Measurements from ENCODE around the gene FGG.

FGG gene

GRCh38 chr4:154564311-154564710, 48.1 kb downstream of the FGG start:
- Histone ChIP-seq H3K27ac (ENCODE audit: extremely low read depth, low read depth, low read length) (no peak overlapping the region), H3K9me3 (ENCODE audit: control insufficient read depth, insufficient read depth, low read depth, low read length) (no peaks in the 10 kb centered on the region), H3K4me1 (ENCODE audit: control insufficient read depth, insufficient read depth, low read length) (no peaks in the 10 kb centered on the region), H3K36me3 (ENCODE audit: control insufficient read depth in 2 of 2, insufficient read depth in 1 of 2, low read length in 2 of 2) (no peaks in the 10 kb centered on the region), H3K4me3 (ENCODE audit: low read depth, low read length) (no peak overlapping the region)
- no peak for TF ChIP-seq PRDM6 (tag by site-specific recombination; IDR thresholded peaks at IDR 0.05)
- no peak for TF ChIP-seq KLF1 (tag by site-specific recombination; IDR thresholded peaks at IDR 0.05)
- no peak for TF ChIP-seq HOXC10 (CRISPR knock-in tag; IDR thresholded peaks at IDR 0.05)
- ChIA-PET POLR2A (no interaction called here), CTCF (interaction anchor here (0.7 kb wide), 1 partner anchor 45 kb away, joined by 4 read pairs; no protein-coding TSS in a partner anchor)

- H3K9me3 ChIP-seq (ENCODE audit: control insufficient read depth, insufficient read depth, low read depth, low read length) = no peaks in the 10 kb centered on the region
- H3K4me1 ChIP-seq (ENCODE audit: control insufficient read depth, insufficient read depth, low read length) = no peaks in the 10 kb centered on the region
- no peak within 1 kb of the TSS for H3K27ac ChIP-seq (ENCODE audit: extremely low read depth, low read depth, low read length)
- ChIA-PET POLR2A (no interaction called here), CTCF (interaction anchor here (1.6 to 15.4 kb wide), 4 partner anchors 10 to 75 kb away, joined by 3 to 429 read pairs (median 4); partner anchors contain the start of genes FGG and PLRG1)
- no peaks in the 10 kb centered on the region for H3K36me3 ChIP-seq (ENCODE audit: control insufficient read depth in 2 of 2, insufficient read depth in 1 of 2, low read length in 2 of 2)
- no peak within 1 kb of the TSS for H3K4me3 ChIP-seq (ENCODE audit: low read depth, low read length)
- TF ChIP-seq SP2 (tag by site-specific recombination; IDR thresholded peaks at IDR 0.05) (no peak), ZNF596 (tag by site-specific recombination; IDR thresholded peaks at IDR 0.05) (no peak), MEIS1 (CRISPR knock-in tag; IDR thresholded peaks at IDR 0.05; ENCODE audit: borderline replicate concordance) (no peak), ZNF202 (tag by site-specific recombination; IDR thresholded peaks at IDR 0.05; ENCODE audit: borderline replicate concordance) (no peak), ZBTB7A (tag by site-specific recombination; IDR thresholded peaks at IDR 0.05; ENCODE audit: low read depth) (no peak), ZNF501 (tag by site-specific recombination; IDR thresholded peaks at IDR 0.05) (no peak), ZNF660 (tag by site-specific recombination; IDR thresholded peaks at IDR 0.05) (no peak), ZNF311 (tag by site-specific recombination; IDR thresholded peaks at IDR 0.05; ENCODE audit: borderline replicate concordance) (no peak), ZNF121 (tag by site-specific recombination; IDR thresholded peaks at IDR 0.05) (no peak), ZBTB44 (tag by site-specific recombination; IDR thresholded peaks at IDR 0.05) (no peak), ZNF350 (tag by site-specific recombination; IDR thresholded peaks at IDR 0.05) (no peak), KLF7 (tag by site-specific recombination; IDR thresholded peaks at IDR 0.05; ENCODE audit: borderline replicate concordance) (no peak), BCL11B (tag by site-specific recombination; IDR thresholded peaks at IDR 0.05; ENCODE audit: low read depth) (no peak), ZNF2 (tag by site-specific recombination; IDR thresholded peaks at IDR 0.05) (no peak), ZNF785 (tag by site-specific recombination; IDR thresholded peaks at IDR 0.05) (no peak), ZNF248 (tag by site-specific recombination; IDR thresholded peaks at IDR 0.05) (no peak), ZBTB11 (tag by site-specific recombination; conservative IDR thresholded peaks at IDR 0.05; ENCODE audit: low read depth) (no peak)
- TF ChIP-seq, protein P1, sequence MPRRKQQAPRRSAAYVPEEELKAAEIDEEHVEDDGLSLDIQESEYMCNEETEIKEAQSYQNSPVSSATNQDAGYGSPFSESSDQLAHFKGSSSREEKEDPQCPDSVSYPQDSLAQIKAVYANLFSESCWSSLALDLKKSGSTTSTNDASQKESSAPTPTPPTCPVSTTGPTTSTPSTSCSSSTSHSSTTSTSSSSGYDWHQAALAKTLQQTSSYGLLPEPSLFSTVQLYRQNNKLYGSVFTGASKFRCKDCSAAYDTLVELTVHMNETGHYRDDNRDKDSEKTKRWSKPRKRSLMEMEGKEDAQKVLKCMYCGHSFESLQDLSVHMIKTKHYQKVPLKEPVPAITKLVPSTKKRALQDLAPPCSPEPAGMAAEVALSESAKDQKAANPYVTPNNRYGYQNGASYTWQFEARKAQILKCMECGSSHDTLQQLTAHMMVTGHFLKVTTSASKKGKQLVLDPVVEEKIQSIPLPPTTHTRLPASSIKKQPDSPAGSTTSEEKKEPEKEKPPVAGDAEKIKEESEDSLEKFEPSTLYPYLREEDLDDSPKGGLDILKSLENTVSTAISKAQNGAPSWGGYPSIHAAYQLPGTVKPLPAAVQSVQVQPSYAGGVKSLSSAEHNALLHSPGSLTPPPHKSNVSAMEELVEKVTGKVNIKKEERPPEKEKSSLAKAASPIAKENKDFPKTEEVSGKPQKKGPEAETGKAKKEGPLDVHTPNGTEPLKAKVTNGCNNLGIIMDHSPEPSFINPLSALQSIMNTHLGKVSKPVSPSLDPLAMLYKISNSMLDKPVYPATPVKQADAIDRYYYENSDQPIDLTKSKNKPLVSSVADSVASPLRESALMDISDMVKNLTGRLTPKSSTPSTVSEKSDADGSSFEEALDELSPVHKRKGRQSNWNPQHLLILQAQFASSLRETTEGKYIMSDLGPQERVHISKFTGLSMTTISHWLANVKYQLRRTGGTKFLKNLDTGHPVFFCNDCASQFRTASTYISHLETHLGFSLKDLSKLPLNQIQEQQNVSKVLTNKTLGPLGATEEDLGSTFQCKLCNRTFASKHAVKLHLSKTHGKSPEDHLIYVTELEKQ (tag by site-specific recombination; IDR thresholded peaks at IDR 0.05; ENCODE audit: borderline replicate concordance) = no peak
- TF ChIP-seq, protein P2, sequence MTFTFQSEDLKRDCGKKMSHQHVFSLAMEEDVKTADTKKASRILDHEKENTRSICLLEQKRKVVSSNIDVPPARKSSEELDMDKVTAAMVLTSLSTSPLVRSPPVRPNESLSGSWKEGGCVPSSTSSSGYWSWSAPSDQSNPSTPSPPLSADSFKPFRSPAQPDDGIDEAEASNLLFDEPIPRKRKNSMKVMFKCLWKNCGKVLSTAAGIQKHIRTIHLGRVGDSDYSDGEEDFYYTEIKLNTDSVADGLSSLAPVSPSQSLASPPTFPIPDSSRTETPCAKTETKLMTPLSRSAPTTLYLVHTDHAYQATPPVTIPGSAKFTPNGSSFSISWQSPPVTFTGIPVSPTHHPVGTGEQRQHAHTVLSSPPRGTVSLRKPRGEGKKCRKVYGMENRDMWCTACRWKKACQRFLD (tag by site-specific recombination; IDR thresholded peaks at IDR 0.05) = no peak
These were observed 49.7 kb downstream of the FGG start, which contains the start of gene FGB for GRCh38 chr4:154562697-154563254. Gene FGB (plus strand): TSS chr4:154563011. CDS start chr4:154563019, 8 bp downstream.

Measured in HEK293 (cell line).